SW480 (cell line): Measurements from ENCODE around the gene FOCAD.

ENCODE experiments used
- DNase-seq: peaks from one replicate; pipeline ENCODE4 v3.0.0-alpha.2; 2016; ENCODE audit warnings: low spot score

The FOCAD gene

GRCh38 chr9:20804489-20805250 lies 120.6 kb downstream of the FOCAD start:
- DNase-seq, result no peak

- DNase-seq, result no peak
These were observed 121.7 kb downstream of the FOCAD start for GRCh38 chr9:20805766-20806165.

- no peak for DNase-seq
These were observed 123.9 kb downstream of the FOCAD start for GRCh38 chr9:20808002-20808401.

GRCh38 chr9:20811872-20812271 lies 127.8 kb downstream of the FOCAD start:
- no peak for DNase-seq

GRCh38 chr9:20815923-20816703 lies 132.1 kb downstream of the FOCAD start:
- DNase-seq, result no peak

- DNase-seq, result no peak
These were observed 139.0 kb downstream of the FOCAD start for GRCh38 chr9:20823051-20823450.

GRCh38 chr9:20831028-20831427 lies 147.0 kb downstream of the FOCAD start:
- DNase-seq, result no peak

- DNase-seq, result no peak
These were observed 148.7 kb downstream of the FOCAD start for GRCh38 chr9:20832775-20833174.

GRCh38 chr9:20835377-20836286 lies 151.6 kb downstream of the FOCAD start:
- DNase-seq, result peak; percentile 61

- peak; percentile 28 for DNase-seq
These were observed 153.1 kb downstream of the FOCAD start for GRCh38 chr9:20837166-20837565.

- no peak for DNase-seq
These were observed 154.2 kb downstream of the FOCAD start for GRCh38 chr9:20838218-20838617.

GRCh38 chr9:20844916-20845315 lies 160.9 kb downstream of the FOCAD start:
- no peak for DNase-seq

- DNase-seq, result no peak
These were observed 164.4 kb downstream of the FOCAD start for GRCh38 chr9:20848490-20848889.

- DNase-seq, result no peak
These were observed 169.8 kb downstream of the FOCAD start for GRCh38 chr9:20853866-20854265.

- no peak for DNase-seq
These were observed 170.4 kb downstream of the FOCAD start for GRCh38 chr9:20854444-20854843.

GRCh38 chr9:20863945-20864344 lies 179.9 kb downstream of the FOCAD start:
- DNase-seq, result no peak

GRCh38 chr9:20865347-20865746 lies 181.3 kb downstream of the FOCAD start:
- no peak for DNase-seq

GRCh38 chr9:20870115-20870514 lies 186.1 kb downstream of the FOCAD start:
- no peak for DNase-seq

GRCh38 chr9:20872340-20872977 lies 188.4 kb downstream of the FOCAD start:
- no peak for DNase-seq

GRCh38 chr9:20873240-20873865 lies 189.3 kb downstream of the FOCAD start:
- no peak for DNase-seq

- DNase-seq, result no peak
These were observed 196.2 kb downstream of the FOCAD start for GRCh38 chr9:20880271-20880670.
